ENCODE measurements around the gene GM2A. TPM values are rescaled to one million over a fixed set of nuclear protein-coding genes. Genes with fewer than 3 reads are reported as not detected.
A peak's percentile ranks its signal among the peaks of the same experiment; 100 is the strongest.

Gene GM2A
- total RNA-seq, 4 donors from 2014 or later = 15.4 to 23.8 (median 18.8) TPM

DNA sequence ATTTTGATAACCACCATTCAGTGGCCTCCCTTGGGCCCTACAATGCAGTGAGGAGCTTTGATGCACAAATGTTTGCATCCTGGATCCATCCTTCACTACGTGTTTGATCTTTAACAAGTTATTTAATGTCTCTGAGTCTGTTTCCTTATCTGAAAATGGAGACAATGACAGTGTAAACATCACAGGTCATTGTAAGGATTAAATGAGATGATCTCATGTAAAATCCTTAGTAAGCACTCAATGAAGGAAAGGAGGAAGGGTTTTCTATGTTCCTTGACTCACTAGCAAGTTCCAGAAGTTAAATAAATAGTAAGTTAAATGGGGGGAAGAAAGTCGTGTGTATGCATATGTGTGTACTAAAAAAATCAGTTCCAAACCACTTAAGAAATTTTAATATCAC lies 60.4 kb downstream of the GM2A start:
- Histone ChIP-seq H3K27me3 (no peaks in the 10 kb centered on the region), H3K36me3 (no peaks in the 10 kb centered on the region), H3K4me3 (replicated peaks in 1 of 3) (no peak overlapping the region), H3K4me1 (no peaks in the 10 kb centered on the region), H3K9me3 (no peaks in the 10 kb centered on the region), H3K27ac (no peak overlapping the region)
- intact Hi-C loops (cut with DNase I) = no loop called here
- WGBS, 2 donors = 44 to 61% methylated on average over 2 of the region's 2 CpGs
- TF ChIP-seq CTCF (IDR thresholded peaks at IDR 0.05) (no peak), POLR2A (IDR thresholded peaks at IDR 0.05) (no peak)
- no peak for DNase-seq

DNA sequence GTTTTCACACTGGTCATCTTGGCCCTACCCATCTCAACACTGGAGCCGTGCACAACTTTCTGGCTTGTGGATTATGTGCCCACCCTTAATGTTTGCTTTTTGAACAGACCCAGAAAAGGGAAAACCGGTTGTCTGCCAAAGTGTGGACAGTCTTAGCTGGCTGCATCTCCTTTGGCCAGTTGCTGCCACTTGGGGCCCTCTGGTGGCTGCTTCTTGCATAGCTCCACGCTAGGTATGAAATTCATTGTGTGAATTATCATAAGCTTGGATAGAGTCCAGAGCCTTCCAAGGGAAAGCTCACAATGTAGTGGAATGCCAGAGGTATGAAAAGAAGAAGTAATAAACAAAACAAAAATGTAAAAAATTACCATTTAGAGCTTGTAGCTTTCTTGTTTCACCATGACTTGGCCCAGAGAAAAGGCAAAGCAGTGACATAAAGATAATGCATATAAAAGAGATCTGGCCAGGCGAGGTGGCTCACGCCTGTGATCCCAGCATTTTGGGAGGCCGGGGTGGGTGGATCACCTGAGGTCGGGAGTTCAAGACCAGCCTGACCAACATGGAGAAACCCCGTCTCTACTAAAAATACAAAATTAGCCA lies 63.1 kb downstream of the GM2A start:
- Histone ChIP-seq H3K27me3 (no peaks in the 10 kb centered on the region), H3K4me3 (replicated peaks in 1 of 3) (no peak overlapping the region), H3K4me1 (peaks cover 6 to 11% of the 10 kb centered on the region in 2 donors), H3K9me3 (no peaks in the 10 kb centered on the region), H3K36me3 (no peaks in the 10 kb centered on the region), H3K27ac (no peak overlapping the region)
- TF ChIP-seq CTCF (IDR thresholded peaks at IDR 0.05) = peak; percentile 62 to 93 (median 76)
- no peak for TF ChIP-seq POLR2A (IDR thresholded peaks at IDR 0.05)
- intact Hi-C loops (cut with DNase I) = no loop called here
- WGBS, 2 donors = 52% methylated on average over 8 of the region's 8 CpGs
- DNase-seq = peak; percentile 70 to 77

- Histone ChIP-seq H3K4me1 (peaks cover 6 to 11% of the 10 kb centered on the region in 2 donors), H3K27me3 (no peaks in the 10 kb centered on the region), H3K36me3 (no peaks in the 10 kb centered on the region), H3K27ac (no peak overlapping the region), H3K9me3 (no peaks in the 10 kb centered on the region), H3K4me3 (replicated peaks in 1 of 3) (no peak overlapping the region)
- 80 to 83% methylated on average over 2 of the region's 2 CpGs for WGBS, 2 donors
- no peak for TF ChIP-seq CTCF (IDR thresholded peaks at IDR 0.05)
- TF ChIP-seq POLR2A (IDR thresholded peaks at IDR 0.05) = no peak
- intact Hi-C loops (cut with DNase I) = no loop called here
- no peak for DNase-seq
Measured at GRCh38 chr5:151317871-151318270, 64.9 kb downstream of the GM2A start.

GRCh38 chr5:151318850-151319732 lies 66.1 kb downstream of the GM2A start:
- WGBS, 2 donors = 51 to 54% methylated on average over 2 of the region's 2 CpGs

More at GRCh38 chr5:151318850-151319732, 66.1 kb downstream of the GM2A start:
- Histone ChIP-seq H3K36me3 (no peaks in the 10 kb centered on the region), H3K4me1 (peaks cover 6 to 11% of the 10 kb centered on the region in 2 donors), H3K27ac (peak overlapping the region in 1 of 3 donors; percentile 56), H3K9me3 (no peaks in the 10 kb centered on the region), H3K4me3 (replicated peaks in 1 of 3) (no peak overlapping the region), H3K27me3 (no peaks in the 10 kb centered on the region)
- DNase-seq = peak; percentile 53 to 63
- no peak for TF ChIP-seq POLR2A (IDR thresholded peaks at IDR 0.05)
- peak in 2 of 6 experiments; percentile 38 to 39 for TF ChIP-seq CTCF (IDR thresholded peaks at IDR 0.05)
- intact Hi-C loops (cut with DNase I) = no loop called here

Other genes starting within 250 kb of the GM2A start
- over 10,000 TPM in 1 of 4 donors, 1,000 to 10,000 TPM in 3; 2,730 to 12,549 (median 7,201) TPM for gene GPX3, start 232.6 kb upstream of the GM2A start, total RNA-seq
- 100 to 1,000 TPM in 1 of 4 donors, 10 to 100 TPM in 3; 74.4 to 115 (median 94.7) TPM for gene TNIP1, start 172.2 kb upstream of the GM2A start, total RNA-seq
- 100 to 1,000 TPM; 122 to 283 (median 180) TPM for gene ANXA6, start 95.4 kb upstream of the GM2A start, total RNA-seq
- gene CCDC69, start 29.1 kb upstream of the GM2A start, total RNA-seq = 10 to 100 TPM; 13.5 to 51.6 (median 18.3) TPM
- gene SLC36A3, start 50.6 kb downstream of the GM2A start, total RNA-seq = not detected
- gene SLC36A2, start 94.4 kb downstream of the GM2A start, total RNA-seq = not detected
- 1 to 10 TPM; 4.5 to 7.5 (median 5.9) TPM for gene SLC36A1, start 194.4 kb downstream of the GM2A start, total RNA-seq